Mesendoderm (in vitro differentiated cells): Measurements from ENCODE around the gene ERC2.

Experiments
- DNase-seq: peaks from one replicate; pipeline ENCODE4 v3.0.0; 2013
- H2AK5ac ChIP-seq: 2 replicates; pipeline ENCODE4 v1.6.1; 2013; ENCODE audit warnings: low read length, inconsistent platforms
- H2BK120ac ChIP-seq: 2 replicates; pipeline ENCODE4 v1.6.1; 2013; ENCODE audit warnings: low read depth, mild to moderate bottlenecking, low read length, moderate library complexity, mixed read lengths
- H2BK15ac ChIP-seq: replicated peaks from 2 replicates; pipeline ENCODE4 v1.6.1; 2013; ENCODE audit warnings: low read depth, mild to moderate bottlenecking, moderate library complexity
- H2BK5ac ChIP-seq: 2 replicates; pipeline ENCODE4 v1.6.1; 2013; ENCODE audit warnings: low read length, inconsistent platforms
- H3K18ac ChIP-seq: 2 replicates; pipeline ENCODE4 v1.6.1; 2013; ENCODE audit warnings: mild to moderate bottlenecking, low read length, mixed read lengths
- H3K23ac ChIP-seq: one replicate; pipeline ENCODE4 v1.6.1; 2013; ENCODE audit warnings: low read length
- H3K27ac ChIP-seq: 2 replicates; pipeline ENCODE4 v1.5.1; 2013; ENCODE audit warnings: low read depth, mild to moderate bottlenecking, inconsistent platforms, low read length, moderate library complexity
- H3K27me3 ChIP-seq: 2 replicates; pipeline ENCODE4 v1.6.1; 2013; ENCODE audit warnings: low read length, control low read depth, mild to moderate bottlenecking, inconsistent platforms; ENCODE audit not compliant: insufficient read depth, poor library complexity
- H3K36me3 ChIP-seq: 2 replicates; pipeline ENCODE4 v1.6.1; 2013; ENCODE audit warnings: low read length, inconsistent platforms; ENCODE audit not compliant: control insufficient read depth, insufficient read depth
- H3K4ac ChIP-seq: one replicate; pipeline ENCODE4 v1.6.1; 2013; ENCODE audit warnings: low read depth, mild to moderate bottlenecking, low read length, moderate library complexity
- H3K4me1 ChIP-seq: 2 replicates; pipeline ENCODE4 v1.6.1; 2013; ENCODE audit warnings: low read depth, low read length, inconsistent platforms; ENCODE audit not compliant: control insufficient read depth
- H3K4me2 ChIP-seq: 2 replicates; pipeline ENCODE4 v1.6.1; 2013; ENCODE audit warnings: low read length
- H3K4me3 ChIP-seq: 2 replicates; pipeline ENCODE4 v1.5.1; 2013; ENCODE audit warnings: mild to moderate bottlenecking, low read length
- H3K56ac ChIP-seq: one replicate; pipeline ENCODE4 v1.6.1; 2013; ENCODE audit warnings: low read length
- H3K79me1 ChIP-seq: 2 replicates; pipeline ENCODE4 v1.6.1; 2013; ENCODE audit warnings: low read length, inconsistent platforms
- H3K79me2 ChIP-seq: 2 replicates; pipeline ENCODE4 v1.6.1; 2013; ENCODE audit warnings: mild to moderate bottlenecking, low read length; ENCODE audit not compliant: control insufficient read depth, insufficient read depth
- H3K9ac ChIP-seq: 2 replicates; pipeline ENCODE4 v1.6.1; 2013; ENCODE audit warnings: low read length, inconsistent platforms
- H4K5ac ChIP-seq: one replicate; pipeline ENCODE4 v1.6.1; 2013; ENCODE audit warnings: low read length
- H4K8ac ChIP-seq: one replicate; pipeline ENCODE4 v1.6.1; 2013; ENCODE audit warnings: low read depth, mild to moderate bottlenecking, control low read depth, low read length, moderate library complexity
- WGBS: extraction: QIAGEN DNeasy Blood & Tissue Kit; methylation state at CpG from one replicate; pipeline ENCODE4 v1.1.7; 2013; ENCODE audit warnings: low lambda C conversion rate, missing lambda C conversion rate; ENCODE audit not compliant: insufficient coverage; ENCODE audit errors: extremely low coverage; 5-methylcytosine and 5-hydroxymethylcytosine counted together

The ERC2 gene

GRCh38 chr3:55868347-55868746, 599.9 kb downstream of the ERC2 start:
- Histone ChIP-seq H3K9ac (no peak overlapping the region), H2BK5ac (no peak overlapping the region), H3K23ac (no peak overlapping the region), H3K27ac (no peak overlapping the region), H3K27me3 (no peaks in the 10 kb centered on the region), H4K8ac (no peak overlapping the region), H3K56ac (no peak overlapping the region), H2AK5ac (no peak overlapping the region), H3K4me3 (no peak overlapping the region), H3K4ac (no peak overlapping the region), H3K4me2 (no peak overlapping the region), H4K5ac (no peak overlapping the region), H3K36me3 (no peaks in the 10 kb centered on the region), H3K18ac (no peak overlapping the region), H3K79me1 (no peaks in the 10 kb centered on the region), H3K4me1 (no peaks in the 10 kb centered on the region), H2BK120ac (no peak overlapping the region), H2BK15ac (no peak overlapping the region), H3K79me2 (no peaks in the 10 kb centered on the region)
- DNase-seq, result peak; percentile 33
- WGBS, result no CpG with 5 or more reads among the region's 4 CpGs

GRCh38 chr3:55863028-55863427, 605.2 kb downstream of the ERC2 start:
- H3K27me3 ChIP-seq, result no peaks in the 10 kb centered on the region
- WGBS, result no CpG with 5 or more reads among the region's 4 CpGs
- H3K23ac ChIP-seq, result no peak overlapping the region
- H2AK5ac ChIP-seq, result no peak overlapping the region
- no peak overlapping the region for H3K18ac ChIP-seq
- H3K79me2 ChIP-seq, result no peaks in the 10 kb centered on the region
- no peak overlapping the region for H3K56ac ChIP-seq
- no peak overlapping the region for H2BK5ac ChIP-seq
- H3K27ac ChIP-seq, result no peak overlapping the region
- no peaks in the 10 kb centered on the region for H3K4me1 ChIP-seq
- no peak overlapping the region for H3K4ac ChIP-seq
- no peaks in the 10 kb centered on the region for H3K79me1 ChIP-seq
- no peak overlapping the region for H3K4me2 ChIP-seq
- no peak for DNase-seq
- H3K9ac ChIP-seq, result no peak overlapping the region
- no peak overlapping the region for H2BK120ac ChIP-seq
- no peak overlapping the region for H2BK15ac ChIP-seq
- no peak overlapping the region for H3K4me3 ChIP-seq
- H3K36me3 ChIP-seq, result no peaks in the 10 kb centered on the region
- no peak overlapping the region for H4K5ac ChIP-seq
- H4K8ac ChIP-seq, result no peak overlapping the region

DNA sequence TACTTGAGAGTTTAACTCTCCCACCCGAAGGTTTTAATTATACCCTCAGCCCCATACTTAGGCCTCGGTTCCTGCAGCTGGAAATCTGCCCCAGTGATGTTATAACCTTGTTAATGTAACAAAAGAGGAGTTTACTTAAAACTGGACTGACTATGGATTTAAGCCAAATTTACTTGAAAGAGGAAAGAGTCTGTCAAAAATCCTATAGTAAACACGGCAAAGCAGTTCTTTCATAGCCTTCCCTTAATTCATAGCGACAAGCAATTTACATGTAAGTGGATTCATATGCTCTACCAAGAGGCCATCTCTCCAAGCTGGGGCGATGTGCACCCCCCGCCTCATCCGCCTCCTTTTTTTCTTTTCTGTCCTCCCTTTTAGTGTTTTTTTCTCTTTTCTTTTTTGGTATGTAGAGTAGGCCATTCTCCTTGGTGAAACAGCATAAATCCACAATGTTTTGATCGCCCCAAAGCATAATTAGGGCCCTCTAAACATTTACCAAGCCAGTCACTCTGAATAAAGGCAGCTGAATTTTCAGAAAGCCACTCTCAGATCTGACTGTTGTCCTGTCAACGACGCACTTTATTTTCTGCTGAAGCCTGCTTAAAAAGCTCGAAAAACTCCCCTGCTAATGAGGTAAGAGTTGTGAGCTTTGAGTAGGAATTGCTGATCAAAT, 608.1 kb downstream of the ERC2 start:
- Histone ChIP-seq H3K23ac (no peak overlapping the region), H4K8ac (no peak overlapping the region), H3K18ac (no peak overlapping the region), H2BK120ac (no peak overlapping the region), H3K4ac (no peak overlapping the region), H3K56ac (no peak overlapping the region), H3K36me3 (no peaks in the 10 kb centered on the region), H3K79me2 (no peaks in the 10 kb centered on the region), H3K9ac (no peak overlapping the region), H2AK5ac (no peak overlapping the region), H3K4me3 (no peak overlapping the region), H2BK5ac (no peak overlapping the region), H4K5ac (no peak overlapping the region), H3K79me1 (no peaks in the 10 kb centered on the region), H2BK15ac (no peak overlapping the region), H3K4me1 (no peaks in the 10 kb centered on the region), H3K4me2 (no peak overlapping the region), H3K27ac (no peak overlapping the region), H3K27me3 (no peaks in the 10 kb centered on the region)
- no CpG with 5 or more reads among the region's 11 CpGs for WGBS
- DNase-seq, result no peak

GRCh38 chr3:55859305-55859704, 609.0 kb downstream of the ERC2 start:
- Histone ChIP-seq H4K8ac (no peak overlapping the region), H3K36me3 (no peaks in the 10 kb centered on the region), H2BK5ac (no peak overlapping the region), H3K4me2 (no peak overlapping the region), H3K27ac (no peak overlapping the region), H3K79me1 (no peaks in the 10 kb centered on the region), H2BK120ac (no peak overlapping the region), H3K9ac (no peak overlapping the region), H2BK15ac (no peak overlapping the region), H3K4ac (no peak overlapping the region), H3K23ac (no peak overlapping the region), H3K79me2 (no peaks in the 10 kb centered on the region), H3K4me1 (no peaks in the 10 kb centered on the region), H3K27me3 (no peaks in the 10 kb centered on the region), H4K5ac (no peak overlapping the region), H3K4me3 (no peak overlapping the region), H3K56ac (no peak overlapping the region), H3K18ac (no peak overlapping the region), H2AK5ac (no peak overlapping the region)
- 100% methylated on average over 1 of the region's 2 CpGs for WGBS
- no peak for DNase-seq

GRCh38 chr3:55858727-55859126, 609.5 kb downstream of the ERC2 start:
- Histone ChIP-seq H3K4me3 (no peak overlapping the region), H3K9ac (no peak overlapping the region), H2BK120ac (no peak overlapping the region), H3K36me3 (no peaks in the 10 kb centered on the region), H4K5ac (no peak overlapping the region), H3K4me2 (no peak overlapping the region), H3K4me1 (no peaks in the 10 kb centered on the region), H3K18ac (no peak overlapping the region), H3K4ac (no peak overlapping the region), H2AK5ac (no peak overlapping the region), H3K27ac (no peak overlapping the region), H3K79me1 (no peaks in the 10 kb centered on the region), H2BK15ac (no peak overlapping the region), H3K23ac (no peak overlapping the region), H3K79me2 (no peaks in the 10 kb centered on the region), H3K27me3 (no peaks in the 10 kb centered on the region), H3K56ac (no peak overlapping the region), H2BK5ac (no peak overlapping the region), H4K8ac (no peak overlapping the region)
- DNase-seq, result no peak
- no CpG with 5 or more reads among the region's 4 CpGs for WGBS

- no peak overlapping the region for H3K4me3 ChIP-seq
- no peak overlapping the region for H2BK5ac ChIP-seq
- H3K27me3 ChIP-seq, result no peaks in the 10 kb centered on the region
- no CpG with 5 or more reads among the region's 1 CpG for WGBS
- no peak overlapping the region for H2BK15ac ChIP-seq
- no peaks in the 10 kb centered on the region for H3K79me1 ChIP-seq
- no peaks in the 10 kb centered on the region for H3K79me2 ChIP-seq
- no peak overlapping the region for H3K23ac ChIP-seq
- H3K18ac ChIP-seq, result no peak overlapping the region
- no peaks in the 10 kb centered on the region for H3K4me1 ChIP-seq
- no peak overlapping the region for H2BK120ac ChIP-seq
- H3K9ac ChIP-seq, result no peak overlapping the region
- H3K56ac ChIP-seq, result no peak overlapping the region
- H3K36me3 ChIP-seq, result no peaks in the 10 kb centered on the region
- DNase-seq, result no peak
- no peak overlapping the region for H4K5ac ChIP-seq
- H2AK5ac ChIP-seq, result no peak overlapping the region
- H4K8ac ChIP-seq, result no peak overlapping the region
- H3K4ac ChIP-seq, result no peak overlapping the region
- H3K27ac ChIP-seq, result no peak overlapping the region
- no peak overlapping the region for H3K4me2 ChIP-seq
These were observed 610.0 kb downstream of the ERC2 start for GRCh38 chr3:55858302-55858701.
